HepG2 (cell line): ENCODE measurements around the gene HAX1. TPM values are rescaled to one million over a fixed set of nuclear protein-coding genes. Genes with fewer than 3 reads are reported as not detected.

ENCODE experiments used
- CEBPG ChIP-seq: IDR thresholded peaks from 2 replicates; pipeline ENCODE4 v1.6.1; 2016
- FOXC1 ChIP-seq: sonication (generic); formaldehyde crosslinking; IDR thresholded peaks from 2 replicates; pipeline ENCODE4 v1.8.0; 2022; ENCODE audit warnings: mild to moderate bottlenecking, missing genetic modification reagents, borderline replicate concordance
- KLF15 ChIP-seq: sonication (generic); formaldehyde crosslinking; IDR thresholded peaks from 2 replicates; pipeline ENCODE4 v1.8.1; 2023; ENCODE audit warnings: borderline replicate concordance, mild to moderate bottlenecking, inconsistent platforms, missing genetic modification reagents, mixed read lengths
- KLF9 ChIP-seq: IDR thresholded peaks from 2 replicates; pipeline ENCODE4 v1.6.1; 2016; ENCODE audit warnings: low read depth
- MED8 ChIP-seq: sonication (generic); formaldehyde crosslinking; IDR thresholded peaks from 2 replicates; pipeline ENCODE4 v1.8.1; 2023; ENCODE audit warnings: mild to moderate bottlenecking, missing genetic modification reagents; ENCODE audit not compliant: insufficient replicate concordance
- NPAS2 ChIP-seq: sonication (generic); formaldehyde crosslinking; IDR thresholded peaks from 2 replicates; pipeline ENCODE4 v1.8.0; 2022; ENCODE audit warnings: mild to moderate bottlenecking, missing genetic modification reagents, borderline replicate concordance
- RXRA ChIP-seq: sonication (generic); formaldehyde crosslinking; IDR thresholded peaks from 2 replicates; pipeline ENCODE4 v1.5.1; 2020; ENCODE audit warnings: missing genetic modification reagents
- SIN3A ChIP-seq: IDR thresholded peaks from 2 replicates; pipeline ENCODE4 v1.6.1; 2011; ENCODE audit warnings: low read depth, mild to moderate bottlenecking, control low read depth, low read length, borderline replicate concordance
- SRSF9 ChIP-seq: fragments of 200-400 bp; formaldehyde crosslinking; IDR thresholded peaks from 2 replicates; pipeline ENCODE4 v1.6.1; 2018; ENCODE audit warnings: borderline replicate concordance, mild to moderate bottlenecking, low read depth, low read length; ENCODE audit not compliant: insufficient read depth, poor library complexity, severe bottlenecking
- TARDBP ChIP-seq: sonication (generic); formaldehyde crosslinking; IDR thresholded peaks from 2 replicates; pipeline ENCODE4 v1.8.0; 2022; ENCODE audit warnings: mild to moderate bottlenecking, missing genetic modification reagents
- ZNF292 ChIP-seq: sonication (generic); formaldehyde crosslinking; IDR thresholded peaks from 2 replicates; pipeline ENCODE4 v1.8.1; 2022; ENCODE audit warnings: mild to moderate bottlenecking, low read depth, missing genetic modification reagents, borderline replicate concordance
- polyA plus RNA-seq, 8 experiments: library from polyadenylated mRNA; depleted of rRNA in 3 of 8; stranded (reverse) in 7 of 8; unstranded in 1 of 8; fragments of >200 nt; fragmentation: Illumina TruSeq in 4 of 8; extraction: Trizol in 4 of 8; gene quantifications; 2 replicates each; pipeline versions ENCODE4 v1.2.1 to v1.2.3, GENCODE V29; 2011 to 2016; ENCODE audit warnings: low read depth in 4 of 8, missing spikeins in 1 of 8, mixed read lengths in 1 of 8; ENCODE audit not compliant: insufficient read depth in 1 of 8
- total RNA-seq, 5 experiments: library from RNA; depleted of rRNA; stranded (reverse); fragments of >200 nt; fragmentation: Illumina TruSeq; extraction: Trizol; gene quantifications; 2 replicates each; pipeline ENCODE4 v1.2.3, GENCODE V29; 2016; ENCODE audit warnings: low read depth in 1 of 5
- TF ChIP-seq, protein P1 (sequence below): sonication (generic); formaldehyde crosslinking; IDR thresholded peaks from 2 replicates; pipeline ENCODE4 v1.5.0; 2020; ENCODE audit warnings: mild to moderate bottlenecking, missing genetic modification reagents
- TF ChIP-seq, protein P2 (sequence below): sonication (generic); formaldehyde crosslinking; IDR thresholded peaks from 2 replicates; pipeline ENCODE4 v1.8.0; 2022; ENCODE audit warnings: mild to moderate bottlenecking, missing genetic modification reagents, borderline replicate concordance
- TF ChIP-seq, protein P3 (sequence below): sonication (generic); formaldehyde crosslinking; IDR thresholded peaks from 2 replicates; pipeline ENCODE4 v1.5.0; 2020; ENCODE audit warnings: missing genetic modification reagents, mild to moderate bottlenecking, borderline replicate concordance
- TF ChIP-seq, protein P4 (sequence below), 2 experiments: IDR thresholded peaks; 2 replicates each; pipeline ENCODE4 v1.6.1; 2011 to 2012; ENCODE audit warnings: low read length in 2 of 2, borderline replicate concordance in 1 of 2, low read depth in 1 of 2, mild to moderate bottlenecking in 1 of 2, moderate library complexity in 1 of 2

Gene HAX1
- total and polyA plus RNA-seq, 2 of the 13 experiments (the other 11 are each of a cell fraction or from before 2014, with no cell fraction given), result 89.2 to 128 TPM

DNA sequence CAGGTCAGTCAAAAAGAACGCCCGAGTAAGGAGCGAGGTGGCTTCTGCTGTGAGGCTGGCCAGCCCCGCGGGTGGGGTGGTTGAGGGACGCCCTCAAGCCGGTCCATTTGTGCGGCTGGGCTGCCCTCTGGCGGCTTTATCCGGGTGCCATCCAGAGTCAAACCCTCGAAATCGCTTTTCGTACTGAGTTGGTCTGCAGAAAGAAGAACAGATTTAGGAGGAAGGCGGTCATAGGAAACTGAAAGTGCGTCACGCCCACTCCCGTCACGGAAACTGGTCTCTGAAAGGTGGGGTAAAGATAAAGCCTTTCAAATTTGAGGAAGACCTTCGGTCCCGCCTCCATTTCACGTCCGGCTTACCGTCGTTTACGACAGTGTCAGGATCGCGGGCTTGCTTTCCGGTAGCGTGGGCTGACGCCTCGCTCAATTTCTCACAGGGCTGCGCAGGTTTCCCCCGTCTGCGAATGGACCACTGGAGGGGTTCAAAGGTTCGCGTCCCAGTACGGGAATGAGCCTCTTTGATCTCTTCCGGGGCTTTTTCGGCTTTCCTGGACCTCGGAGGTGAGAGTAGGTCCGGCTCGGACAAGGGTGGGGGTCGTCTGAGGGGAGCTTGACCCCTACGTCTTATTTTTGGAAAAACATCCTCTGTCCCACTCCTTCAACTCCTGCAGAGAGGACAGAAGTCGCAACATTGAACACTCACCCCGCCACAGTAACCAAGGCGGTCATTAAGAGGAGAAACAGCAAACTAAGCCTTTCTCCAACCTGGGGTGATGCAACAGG is at the start of gene HAX1 (continued):
- TF ChIP-seq MED8 (CRISPR knock-in tag), result peak; percentile 70
- TF ChIP-seq KLF15 (CRISPR knock-in tag), result no peak
- TF ChIP-seq TARDBP (CRISPR knock-in tag), result peak; percentile 85
- peak; percentile 19; the same call in 1 of the 2 replicates for TF ChIP-seq ZNF292 (CRISPR knock-in tag)
- no peak for TF ChIP-seq NPAS2 (CRISPR knock-in tag)
- TF ChIP-seq SRSF9, result no peak
- TF ChIP-seq, protein P1, sequence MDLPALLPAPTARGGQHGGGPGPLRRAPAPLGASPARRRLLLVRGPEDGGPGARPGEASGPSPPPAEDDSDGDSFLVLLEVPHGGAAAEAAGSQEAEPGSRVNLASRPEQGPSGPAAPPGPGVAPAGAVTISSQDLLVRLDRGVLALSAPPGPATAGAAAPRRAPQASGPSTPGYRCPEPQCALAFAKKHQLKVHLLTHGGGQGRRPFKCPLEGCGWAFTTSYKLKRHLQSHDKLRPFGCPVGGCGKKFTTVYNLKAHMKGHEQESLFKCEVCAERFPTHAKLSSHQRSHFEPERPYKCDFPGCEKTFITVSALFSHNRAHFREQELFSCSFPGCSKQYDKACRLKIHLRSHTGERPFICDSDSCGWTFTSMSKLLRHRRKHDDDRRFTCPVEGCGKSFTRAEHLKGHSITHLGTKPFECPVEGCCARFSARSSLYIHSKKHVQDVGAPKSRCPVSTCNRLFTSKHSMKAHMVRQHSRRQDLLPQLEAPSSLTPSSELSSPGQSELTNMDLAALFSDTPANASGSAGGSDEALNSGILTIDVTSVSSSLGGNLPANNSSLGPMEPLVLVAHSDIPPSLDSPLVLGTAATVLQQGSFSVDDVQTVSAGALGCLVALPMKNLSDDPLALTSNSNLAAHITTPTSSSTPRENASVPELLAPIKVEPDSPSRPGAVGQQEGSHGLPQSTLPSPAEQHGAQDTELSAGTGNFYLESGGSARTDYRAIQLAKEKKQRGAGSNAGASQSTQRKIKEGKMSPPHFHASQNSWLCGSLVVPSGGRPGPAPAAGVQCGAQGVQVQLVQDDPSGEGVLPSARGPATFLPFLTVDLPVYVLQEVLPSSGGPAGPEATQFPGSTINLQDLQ, result peak; percentile 77; the same call in 1 of the 2 replicates
- peak; percentile 67; the same call in 1 of the 2 replicates for TF ChIP-seq SIN3A
- TF ChIP-seq, protein P2, sequence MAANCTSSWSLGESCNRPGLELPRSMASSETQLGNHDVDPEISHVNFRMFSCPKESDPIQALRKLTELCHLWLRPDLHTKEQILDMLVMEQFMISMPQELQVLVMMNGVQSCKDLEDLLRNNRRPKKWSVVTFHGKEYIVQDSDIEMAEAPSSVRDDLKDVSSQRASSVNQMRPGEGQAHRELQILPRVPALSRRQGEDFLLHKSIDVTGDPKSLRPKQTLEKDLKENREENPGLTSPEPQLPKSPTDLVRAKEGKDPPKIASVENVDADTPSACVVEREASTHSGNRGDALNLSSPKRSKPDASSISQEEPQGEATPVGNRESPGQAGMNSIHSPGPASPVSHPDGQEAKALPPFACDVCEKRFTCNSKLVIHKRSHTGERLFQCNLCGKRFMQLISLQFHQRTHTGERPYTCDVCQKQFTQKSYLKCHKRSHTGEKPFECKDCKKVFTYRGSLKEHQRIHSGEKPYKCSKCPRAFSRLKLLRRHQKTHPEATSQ, result 0 out of 2 replicates have a peak, but pooled peaks have one; percentile 69
- peak; percentile 76; the same call in 1 of the 2 replicates for TF ChIP-seq CEBPG (CRISPR knock-in tag)
- TF ChIP-seq, protein P3, sequence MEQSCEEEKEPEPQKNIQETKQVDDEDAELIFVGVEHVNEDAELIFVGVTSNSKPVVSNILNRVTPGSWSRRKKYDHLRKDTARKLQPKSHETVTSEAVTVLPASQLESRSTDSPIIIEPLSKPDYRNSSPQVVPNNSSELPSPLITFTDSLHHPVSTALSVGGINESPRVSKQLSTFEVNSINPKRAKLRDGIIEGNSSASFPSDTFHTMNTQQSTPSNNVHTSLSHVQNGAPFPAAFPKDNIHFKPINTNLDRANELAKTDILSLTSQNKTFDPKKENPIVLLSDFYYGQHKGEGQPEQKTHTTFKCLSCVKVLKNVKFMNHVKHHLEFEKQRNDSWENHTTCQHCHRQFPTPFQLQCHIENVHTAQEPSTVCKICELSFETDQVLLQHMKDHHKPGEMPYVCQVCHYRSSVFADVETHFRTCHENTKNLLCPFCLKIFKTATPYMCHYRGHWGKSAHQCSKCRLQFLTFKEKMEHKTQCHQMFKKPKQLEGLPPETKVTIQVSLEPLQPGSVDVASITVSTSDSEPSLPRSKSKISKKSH (CRISPR knock-in tag), result peak; percentile 61; the same call in 1 of the 2 replicates
- TF ChIP-seq RXRA, result peak; percentile 65; the same call in 1 of the 2 replicates
- peak; percentile 78 for TF ChIP-seq KLF9 (CRISPR knock-in tag)
- TF ChIP-seq FOXC1, result peak; percentile 68; the same call in 1 of the 2 replicates
- TF ChIP-seq, protein P4, sequence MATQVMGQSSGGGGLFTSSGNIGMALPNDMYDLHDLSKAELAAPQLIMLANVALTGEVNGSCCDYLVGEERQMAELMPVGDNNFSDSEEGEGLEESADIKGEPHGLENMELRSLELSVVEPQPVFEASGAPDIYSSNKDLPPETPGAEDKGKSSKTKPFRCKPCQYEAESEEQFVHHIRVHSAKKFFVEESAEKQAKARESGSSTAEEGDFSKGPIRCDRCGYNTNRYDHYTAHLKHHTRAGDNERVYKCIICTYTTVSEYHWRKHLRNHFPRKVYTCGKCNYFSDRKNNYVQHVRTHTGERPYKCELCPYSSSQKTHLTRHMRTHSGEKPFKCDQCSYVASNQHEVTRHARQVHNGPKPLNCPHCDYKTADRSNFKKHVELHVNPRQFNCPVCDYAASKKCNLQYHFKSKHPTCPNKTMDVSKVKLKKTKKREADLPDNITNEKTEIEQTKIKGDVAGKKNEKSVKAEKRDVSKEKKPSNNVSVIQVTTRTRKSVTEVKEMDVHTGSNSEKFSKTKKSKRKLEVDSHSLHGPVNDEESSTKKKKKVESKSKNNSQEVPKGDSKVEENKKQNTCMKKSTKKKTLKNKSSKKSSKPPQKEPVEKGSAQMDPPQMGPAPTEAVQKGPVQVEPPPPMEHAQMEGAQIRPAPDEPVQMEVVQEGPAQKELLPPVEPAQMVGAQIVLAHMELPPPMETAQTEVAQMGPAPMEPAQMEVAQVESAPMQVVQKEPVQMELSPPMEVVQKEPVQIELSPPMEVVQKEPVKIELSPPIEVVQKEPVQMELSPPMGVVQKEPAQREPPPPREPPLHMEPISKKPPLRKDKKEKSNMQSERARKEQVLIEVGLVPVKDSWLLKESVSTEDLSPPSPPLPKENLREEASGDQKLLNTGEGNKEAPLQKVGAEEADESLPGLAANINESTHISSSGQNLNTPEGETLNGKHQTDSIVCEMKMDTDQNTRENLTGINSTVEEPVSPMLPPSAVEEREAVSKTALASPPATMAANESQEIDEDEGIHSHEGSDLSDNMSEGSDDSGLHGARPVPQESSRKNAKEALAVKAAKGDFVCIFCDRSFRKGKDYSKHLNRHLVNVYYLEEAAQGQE (IDR thresholded peaks at IDR 0.05; ENCODE audit: borderline replicate concordance in 1 of 2, low read depth in 1 of 2, low read length in 2 of 2), result 0 out of 4 replicates have a peak, but pooled peaks of 1 of the 2 experiments have one; percentile 10
